Activated CD8-positive, alpha-beta T cell treated with anti-CD3 and anti-CD28 coated beads, Interleukin-2, amount 10 ng/mL, durations not matched to agents 7 days and 5 days (primary cell): ENCODE measurements around the gene GXYLT1. TPM values are rescaled to one million over a fixed set of nuclear protein-coding genes. Genes with fewer than 3 reads are reported as not detected.
A peak's percentile ranks its signal among the peaks of the same experiment; 100 is the strongest.
"Not testable (repeated sequence)": the region's sequence is repeated elsewhere in the genome, so short reads cannot be mapped to it uniquely, and the experiment has no call there.

Experiments
- ATAC-seq: fragments of 150-1000 bp; cut with Tn5 transposase; one replicate; pipeline ENCODE4 v1.10.0; 2021; ENCODE audit warnings: moderate library complexity
- CTCF ChIA-PET: fragments of 350-600 bp; sonication (Branson Sonifier 250); formaldehyde crosslinking; loops from one replicate; lab custom pipeline; 2021; ENCODE audit warnings: antibody characterized with exemption; lab: Charles Lee
- POLR2A ChIA-PET: fragments of 350-600 bp; sonication (Branson Sonifier 250); formaldehyde crosslinking; loops from one replicate; lab custom pipeline; 2021; ENCODE audit warnings: antibody characterized with exemption; lab: Charles Lee
- DNase-seq: peaks from one replicate; pipeline ENCODE4 v3.0.0-alpha.2; 2020
- H3K27ac Mint-ChIP-seq: one replicate; pipeline ENCODE4 v1.8.0; 2021; ENCODE audit warnings: mild to moderate bottlenecking, mixed read lengths
- H3K27me3 Mint-ChIP-seq: one replicate; pipeline ENCODE4 v1.8.0; 2021; ENCODE audit warnings: low read depth, mixed read lengths
- H3K36me3 Mint-ChIP-seq: one replicate; pipeline ENCODE4 v1.8.0; 2021; ENCODE audit warnings: low read depth, mixed read lengths
- H3K4me1 Mint-ChIP-seq: one replicate; pipeline ENCODE4 v1.8.0; 2021; ENCODE audit warnings: low read depth, mixed read lengths
- H3K4me3 Mint-ChIP-seq: one replicate; pipeline ENCODE4 v1.8.0; 2021; ENCODE audit warnings: mild to moderate bottlenecking, mixed read lengths
- H3K9me3 Mint-ChIP-seq: one replicate; pipeline ENCODE4 v1.8.0; 2022; ENCODE audit warnings: mixed read lengths; ENCODE audit not compliant: insufficient read depth
- total RNA-seq, 2 experiments: library from RNA; stranded (reverse); gene quantifications; one replicate each; pipeline ENCODE4 v1.2.3, GENCODE V29; 2021

The GXYLT1 gene
- total RNA-seq, 2 experiments from 2014 or later: 7.5 to 9.0 TPM

DNA sequence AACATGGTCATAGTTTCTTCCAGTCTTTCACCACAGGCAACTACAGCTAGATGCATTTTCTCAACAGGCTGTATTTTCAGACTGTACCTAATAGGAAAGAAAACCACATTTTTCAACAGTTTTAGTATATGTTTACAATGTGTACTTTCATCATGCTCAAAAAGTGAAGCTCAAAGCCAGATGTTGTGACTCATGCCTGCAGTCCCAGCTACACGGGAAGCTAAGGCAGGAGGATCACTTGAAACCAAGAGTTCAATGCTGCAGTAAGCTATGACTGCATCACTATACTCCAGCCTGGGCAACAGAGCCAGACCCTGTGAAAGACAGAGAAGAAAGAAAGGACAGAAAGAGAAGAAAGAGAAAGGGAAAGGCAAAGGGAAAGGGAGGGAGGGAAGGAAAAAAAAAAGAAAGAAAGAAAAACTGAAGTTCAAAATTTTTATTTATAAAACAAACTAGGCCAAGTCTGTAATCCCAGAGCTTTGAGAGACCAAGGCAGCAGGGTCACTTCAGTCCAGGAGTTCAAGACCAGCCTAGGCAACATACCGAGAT, 25.5 kb downstream of the GXYLT1 start:
- H3K36me3 Mint-ChIP-seq: peaks cover 41% of the 10 kb centered on the region
- no peaks in the 10 kb centered on the region for H3K27me3 Mint-ChIP-seq
- H3K4me1 Mint-ChIP-seq: peaks cover 8% of the 10 kb centered on the region
- H3K4me3 Mint-ChIP-seq: no peak overlapping the region
- ChIA-PET CTCF (interaction anchor here (1.0 to 1.6 kb wide), 3 partner anchors 15 to 253 kb away, joined by 3 to 4 read pairs (median 3); no protein-coding TSS in a partner anchor), POLR2A (no interaction called here)
- ATAC-seq (no peak), DNase-seq (no peak)
- H3K27ac Mint-ChIP-seq: peak overlapping the region; percentile 37
- H3K9me3 Mint-ChIP-seq: no peaks in the 10 kb centered on the region

DNA sequence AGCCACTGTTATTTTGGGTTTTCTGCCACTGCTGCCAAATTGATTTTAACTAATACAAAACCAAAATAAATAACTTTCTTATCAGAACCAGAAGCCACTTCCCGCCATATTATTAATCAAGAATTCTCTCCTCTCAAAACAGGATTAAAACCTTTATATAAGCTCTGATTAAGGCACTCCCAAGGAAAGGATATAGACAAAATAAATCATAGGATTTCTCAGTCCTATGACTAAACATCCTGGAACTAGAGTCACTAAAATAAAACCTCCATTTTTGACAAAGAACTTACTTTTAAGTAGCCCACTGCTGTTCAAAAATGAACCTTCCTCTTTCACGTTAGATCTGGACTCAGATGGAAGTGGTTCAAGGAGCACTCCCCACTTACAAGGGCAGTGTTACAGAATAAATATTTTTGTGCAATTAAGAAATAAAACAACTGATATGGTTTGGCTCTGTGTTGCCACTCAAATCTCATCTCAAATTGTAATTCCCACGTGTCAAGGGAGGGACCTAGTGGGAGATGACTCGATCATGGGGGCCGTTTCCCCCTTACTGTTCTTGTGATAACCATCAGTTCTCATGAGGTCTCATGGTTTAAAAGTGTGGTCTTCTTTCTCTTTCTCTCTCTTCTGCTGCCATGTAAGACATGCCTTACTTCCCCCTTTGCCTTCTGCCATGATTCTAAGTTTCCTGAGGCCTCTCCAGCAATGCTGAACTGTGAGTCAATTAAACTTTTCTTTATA, 26.4 kb downstream of the GXYLT1 start:
- DNase-seq (no peak), ATAC-seq (no peak)
- POLR2A ChIA-PET: no interaction called here
- H3K27me3 Mint-ChIP-seq: no peaks in the 10 kb centered on the region
- peaks cover 8% of the 10 kb centered on the region for H3K4me1 Mint-ChIP-seq
- H3K4me3 Mint-ChIP-seq: no peak overlapping the region
- CTCF ChIA-PET: no interaction called here
- H3K27ac Mint-ChIP-seq: no peak overlapping the region
- peaks cover 45% of the 10 kb centered on the region for H3K36me3 Mint-ChIP-seq
- H3K9me3 Mint-ChIP-seq: no peaks in the 10 kb centered on the region

DNA sequence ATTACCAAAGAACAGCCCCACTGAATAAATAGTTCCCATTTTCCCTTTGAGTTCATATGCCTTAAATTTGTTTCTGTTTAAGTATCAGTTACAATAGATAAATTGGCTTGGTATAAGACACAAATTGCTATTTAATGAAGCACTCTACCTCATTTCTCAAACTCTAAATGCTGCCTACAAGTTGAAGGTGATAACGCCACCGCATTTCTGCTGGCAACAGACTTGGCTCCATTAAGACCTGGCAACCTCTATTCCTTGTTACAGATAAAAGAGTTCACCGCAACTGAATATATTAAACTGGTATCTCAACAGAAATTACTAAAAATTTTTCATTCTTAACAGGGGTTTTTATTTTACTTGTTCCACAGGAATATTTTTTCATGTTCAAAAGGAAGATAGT, 35.6 kb downstream of the GXYLT1 start:
- peaks cover 31% of the 10 kb centered on the region for H3K36me3 Mint-ChIP-seq
- ChIA-PET CTCF (no interaction called here), POLR2A (no interaction called here)
- DNase-seq: no peak
- H3K4me3 Mint-ChIP-seq: no peak overlapping the region
- no peaks in the 10 kb centered on the region for H3K4me1 Mint-ChIP-seq
- H3K27ac Mint-ChIP-seq: no peak overlapping the region
- H3K27me3 Mint-ChIP-seq: no peaks in the 10 kb centered on the region
- ATAC-seq: no peak
- peaks cover 21% of the 10 kb centered on the region for H3K9me3 Mint-ChIP-seq

DNA sequence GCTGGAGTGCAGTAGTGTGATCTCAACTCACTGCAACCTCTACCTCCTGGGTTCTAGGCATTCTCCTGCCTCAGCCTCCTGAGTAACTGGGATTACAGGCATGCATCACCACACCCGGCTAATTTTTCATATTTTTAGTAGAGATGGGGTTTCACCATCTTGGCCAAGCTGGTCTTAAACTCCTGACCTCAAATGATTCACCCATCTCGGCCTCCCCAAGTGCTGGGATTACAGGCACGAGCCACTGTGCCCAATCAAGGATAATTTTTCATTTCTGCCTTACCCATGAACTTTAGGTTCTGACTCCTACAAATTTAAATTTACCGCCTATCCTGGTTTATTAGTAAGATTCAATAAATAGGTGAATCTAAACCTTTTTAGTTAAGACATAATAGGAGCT, 37.9 kb downstream of the GXYLT1 start:
- Mint-ChIP-seq H3K36me3 (peaks cover 19% of the 10 kb centered on the region), H3K9me3 (peaks cover 10% of the 10 kb centered on the region)
- ATAC-seq, H3K4me1 Mint-ChIP-seq, H3K27ac Mint-ChIP-seq, H3K27me3 Mint-ChIP-seq, POLR2A ChIA-PET, DNase-seq, H3K4me3 Mint-ChIP-seq: not testable (repeated sequence)
- CTCF ChIA-PET: interaction anchor here (0.9 kb wide), 1 partner anchor 9 kb away, joined by 3 read pairs; no protein-coding TSS in a partner anchor

DNA sequence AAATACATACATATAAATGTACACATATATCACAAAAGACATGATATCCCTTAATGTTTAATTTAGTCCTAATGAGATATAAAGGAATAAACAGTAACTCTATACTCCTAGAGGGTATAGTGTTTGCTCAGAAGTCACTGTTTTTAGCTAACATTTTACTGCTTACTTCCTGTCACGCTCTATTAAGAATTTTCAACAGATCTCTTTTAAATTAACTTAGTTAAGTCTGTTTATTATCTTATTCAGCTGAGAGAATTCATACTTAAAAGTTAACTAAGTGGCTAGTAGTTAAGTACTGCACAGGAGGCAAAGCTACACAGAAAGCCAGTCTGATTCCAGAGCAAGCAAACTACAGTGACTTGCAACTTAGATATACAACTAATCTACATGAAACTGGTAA, 39.9 kb downstream of the GXYLT1 start:
- Mint-ChIP-seq H3K4me3 (no peak overlapping the region), H3K27me3 (no peaks in the 10 kb centered on the region), H3K4me1 (no peaks in the 10 kb centered on the region), H3K9me3 (no peaks in the 10 kb centered on the region), H3K27ac (no peak overlapping the region), H3K36me3 (peaks cover 6% of the 10 kb centered on the region)
- no peak for DNase-seq
- CTCF ChIA-PET: interaction anchor here (0.6 to 1.5 kb wide), 4 partner anchors 10 to 80 kb away, joined by 3 to 4 read pairs (median 4); no protein-coding TSS in a partner anchor
- POLR2A ChIA-PET: no interaction called here
- ATAC-seq: no peak

DNA sequence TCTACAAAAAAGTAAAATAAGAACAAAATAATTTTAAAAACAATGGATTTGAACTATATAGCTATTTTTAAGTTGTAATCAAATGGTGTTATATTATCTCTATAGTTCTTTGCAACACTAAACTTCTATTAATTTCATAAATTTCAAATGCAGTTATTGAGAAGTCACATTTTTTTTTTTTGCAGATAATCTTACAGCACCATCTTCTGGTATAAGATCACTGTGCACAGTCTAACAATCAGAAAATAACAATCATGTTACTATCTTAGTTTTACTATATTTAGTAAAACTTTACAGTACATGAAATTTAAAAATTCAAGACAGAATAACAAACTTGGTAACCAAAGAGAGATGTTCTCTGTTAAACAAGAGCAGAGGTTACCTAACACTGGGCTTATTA, 40.6 kb downstream of the GXYLT1 start:
- Mint-ChIP-seq H3K27me3 (no peaks in the 10 kb centered on the region), H3K4me1 (no peaks in the 10 kb centered on the region), H3K4me3 (no peak overlapping the region), H3K36me3 (peaks cover 6% of the 10 kb centered on the region), H3K9me3 (no peaks in the 10 kb centered on the region), H3K27ac (no peak overlapping the region)
- ChIA-PET CTCF (interaction anchor here (0.6 to 1.5 kb wide), 3 partner anchors 10 to 18 kb away, joined by 3 to 4 read pairs (median 4); no protein-coding TSS in a partner anchor), POLR2A (no interaction called here)
- ATAC-seq: no peak
- no peak for DNase-seq

DNA sequence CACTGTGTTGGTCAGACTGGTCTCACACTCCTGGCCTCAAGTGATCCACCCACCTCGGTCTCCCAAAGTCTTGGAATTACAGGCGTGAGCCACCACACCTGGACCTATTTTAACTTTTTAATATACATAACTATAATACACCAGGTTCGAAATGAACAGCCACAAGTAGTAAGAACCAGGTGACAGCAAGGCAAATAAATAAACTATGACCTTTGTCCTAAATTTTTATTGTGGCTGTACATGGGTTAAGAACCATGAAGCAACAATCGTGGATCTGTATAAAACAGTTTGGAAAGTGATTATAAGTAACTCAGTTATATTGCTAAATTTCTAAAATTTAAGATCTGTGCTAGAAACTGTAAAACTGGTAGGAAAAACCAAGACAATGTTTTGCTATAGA, 41.5 kb downstream of the GXYLT1 start:
- DNase-seq (no peak), ATAC-seq (no peak)
- ChIA-PET CTCF (no interaction called here), POLR2A (no interaction called here)
- Mint-ChIP-seq H3K27me3 (no peaks in the 10 kb centered on the region), H3K9me3 (no peaks in the 10 kb centered on the region), H3K27ac (no peak overlapping the region), H3K4me1 (peaks cover 7% of the 10 kb centered on the region), H3K36me3 (peaks cover 2% of the 10 kb centered on the region), H3K4me3 (no peak overlapping the region)

DNA sequence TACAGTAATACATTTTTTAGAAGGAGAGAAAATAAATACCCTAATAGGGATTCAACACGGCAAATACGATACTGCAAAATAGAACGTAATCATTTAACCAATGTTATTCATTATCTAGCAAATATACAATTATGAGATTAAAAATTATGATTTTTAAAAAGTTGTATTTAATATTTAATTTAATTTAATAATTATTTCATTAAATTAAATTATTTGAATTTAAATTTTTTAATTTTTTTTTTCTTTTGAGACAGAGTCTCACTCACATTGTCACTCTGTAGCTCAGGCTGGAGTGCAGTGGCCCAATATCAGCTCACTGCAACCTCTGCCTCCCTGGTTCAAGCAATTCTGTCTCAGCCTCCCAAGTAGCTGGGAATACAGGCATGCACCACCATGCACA, 42.0 kb downstream of the GXYLT1 start:
- POLR2A ChIA-PET: no interaction called here
- CTCF ChIA-PET: no interaction called here
- Mint-ChIP-seq H3K9me3 (no peaks in the 10 kb centered on the region), H3K4me3 (no peak overlapping the region), H3K36me3 (peaks cover 5% of the 10 kb centered on the region), H3K4me1 (peaks cover 10% of the 10 kb centered on the region), H3K27ac (no peak overlapping the region), H3K27me3 (no peaks in the 10 kb centered on the region)
- no peak for DNase-seq
- ATAC-seq: no peak

DNA sequence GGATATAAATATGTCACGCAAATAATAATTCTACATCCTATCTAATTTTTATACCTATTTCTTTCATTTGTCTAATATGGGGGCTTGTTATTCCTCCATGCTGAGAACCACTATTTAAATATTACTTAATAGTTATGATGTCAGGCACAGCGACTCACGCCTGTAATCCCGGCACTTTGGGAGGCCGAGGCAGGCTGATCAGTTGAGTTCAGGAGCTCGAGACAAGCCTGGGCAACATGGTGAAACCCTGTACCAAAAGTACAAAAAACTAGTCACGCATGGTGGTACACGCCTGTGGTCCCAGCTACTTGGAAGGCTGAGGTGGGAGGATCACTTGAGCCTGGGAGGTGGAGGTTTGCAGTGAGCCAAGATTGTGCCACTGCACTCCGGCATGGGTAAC, 45.2 kb downstream of the GXYLT1 start:
- Mint-ChIP-seq H3K27me3 (no peaks in the 10 kb centered on the region), H3K27ac (no peak overlapping the region), H3K4me1 (peaks cover 35% of the 10 kb centered on the region), H3K9me3 (no peaks in the 10 kb centered on the region), H3K36me3 (peaks cover 23% of the 10 kb centered on the region), H3K4me3 (no peak overlapping the region)
- ChIA-PET POLR2A (interaction anchor here (0.6 kb wide), 1 partner anchor 41 kb away, joined by 3 read pairs; no protein-coding TSS in a partner anchor), CTCF (interaction anchor here (1.5 kb wide), 1 partner anchor 273 kb away, joined by 4 read pairs; no protein-coding TSS in a partner anchor)
- DNase-seq (no peak), ATAC-seq (no peak)

DNA sequence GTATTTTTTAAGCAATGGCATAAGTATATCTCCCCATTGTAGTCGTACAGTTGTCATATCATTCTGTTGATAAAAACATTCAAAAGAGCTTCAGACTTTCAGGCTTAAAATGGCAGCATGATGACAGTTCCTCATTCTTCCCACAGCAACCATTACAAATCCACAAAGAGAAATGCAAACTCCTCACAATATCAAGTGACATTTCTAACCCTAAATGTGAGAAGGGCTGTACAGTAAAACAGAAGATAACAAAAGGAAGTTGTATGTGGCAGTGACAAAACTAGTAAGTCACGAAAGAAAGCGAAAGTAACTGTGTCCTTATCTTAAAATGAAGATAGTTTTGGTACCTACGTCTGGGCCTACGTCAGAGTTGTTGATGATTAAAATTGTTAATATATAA, 46.7 kb downstream of the GXYLT1 start:
- Mint-ChIP-seq H3K36me3 (peaks cover 25% of the 10 kb centered on the region), H3K4me3 (peak overlapping the region; percentile 77), H3K4me1 (peaks cover 38% of the 10 kb centered on the region), H3K27ac (peak overlapping the region; percentile 94), H3K9me3 (no peaks in the 10 kb centered on the region), H3K27me3 (no peaks in the 10 kb centered on the region)
- DNase-seq (peak; percentile 27), ATAC-seq (peak; percentile 78)
- ChIA-PET CTCF (interaction anchor here (0.6 to 1.1 kb wide), 3 partner anchors 9 to 274 kb away, joined by 3 read pairs; no protein-coding TSS in a partner anchor), POLR2A (no interaction called here)

DNA sequence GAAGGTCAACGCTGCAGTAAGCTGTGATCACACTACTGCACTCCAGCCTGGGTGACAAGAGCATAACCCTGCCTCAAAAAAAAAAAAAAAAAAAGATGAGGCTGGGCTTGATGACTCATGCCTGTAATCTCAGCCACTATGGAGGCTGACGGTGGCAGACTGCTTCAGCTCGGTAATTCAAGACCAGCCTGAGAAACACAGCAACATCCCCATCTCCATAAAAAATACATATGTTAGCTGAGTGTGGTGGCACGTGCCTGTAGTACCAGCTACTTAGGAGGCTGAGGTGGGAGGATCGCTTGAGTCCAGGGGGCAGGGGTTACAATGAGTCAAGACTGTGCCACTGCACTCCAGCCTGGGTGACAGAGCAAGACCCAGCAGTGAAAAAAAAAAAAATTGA, 50.4 kb downstream of the GXYLT1 start:
- no peak overlapping the region for H3K4me3 Mint-ChIP-seq
- ATAC-seq: peak; percentile 69
- CTCF ChIA-PET: interaction anchor here (1.6 kb wide), 1 partner anchor 51 kb away, joined by 3 read pairs; the partner anchor contains the start of gene GXYLT1
- no peaks in the 10 kb centered on the region for H3K9me3 Mint-ChIP-seq
- H3K27me3 Mint-ChIP-seq: no peaks in the 10 kb centered on the region
- peaks cover 38% of the 10 kb centered on the region for H3K4me1 Mint-ChIP-seq
- H3K27ac Mint-ChIP-seq: no peak overlapping the region
- POLR2A ChIA-PET: no interaction called here
- H3K36me3 Mint-ChIP-seq: peaks cover 38% of the 10 kb centered on the region
- DNase-seq: peak; percentile 28

DNA sequence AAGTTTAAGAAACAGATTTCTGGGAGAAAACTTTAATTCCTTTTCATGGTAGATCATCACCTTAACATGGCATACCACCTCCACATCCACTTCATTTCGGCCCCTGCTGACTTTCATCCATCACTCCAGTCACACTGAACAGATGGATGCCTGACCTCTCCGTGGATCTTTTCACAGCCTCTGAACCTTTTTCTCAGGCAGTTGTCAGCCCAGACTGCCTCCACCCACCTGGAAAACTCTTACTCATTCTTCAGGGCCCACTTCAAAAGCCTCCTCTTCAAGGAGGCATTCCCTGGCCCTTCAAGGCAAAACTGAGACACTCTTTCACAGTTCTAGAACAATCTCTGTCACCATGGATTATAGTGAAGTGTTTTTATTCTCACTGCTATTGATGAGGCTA, 52.9 kb downstream of the GXYLT1 start:
- DNase-seq (no peak), ATAC-seq (no peak)
- Mint-ChIP-seq H3K36me3 (peaks cover 34% of the 10 kb centered on the region), H3K4me1 (peaks cover 25% of the 10 kb centered on the region), H3K4me3 (no peak overlapping the region), H3K27ac (no peak overlapping the region), H3K27me3 (no peaks in the 10 kb centered on the region), H3K9me3 (no peaks in the 10 kb centered on the region)
- ChIA-PET CTCF (no interaction called here), POLR2A (no interaction called here)
